GM12874 (cell line): Measurements from ENCODE around the gene SMIM38.

Experiments
- TF ChIP-seq, protein P1 (sequence below): IDR thresholded peaks from 2 replicates; pipeline ENCODE4 v1.5.1; 2011; ENCODE audit warnings: low read depth, mild to moderate bottlenecking, control low read depth, low read length, moderate library complexity; ENCODE audit not compliant: insufficient read depth

Gene SMIM38

GRCh38 chr11:69159150-69159852 lies 3.6 kb downstream of the SMIM38 start:
- TF ChIP-seq, protein P1, sequence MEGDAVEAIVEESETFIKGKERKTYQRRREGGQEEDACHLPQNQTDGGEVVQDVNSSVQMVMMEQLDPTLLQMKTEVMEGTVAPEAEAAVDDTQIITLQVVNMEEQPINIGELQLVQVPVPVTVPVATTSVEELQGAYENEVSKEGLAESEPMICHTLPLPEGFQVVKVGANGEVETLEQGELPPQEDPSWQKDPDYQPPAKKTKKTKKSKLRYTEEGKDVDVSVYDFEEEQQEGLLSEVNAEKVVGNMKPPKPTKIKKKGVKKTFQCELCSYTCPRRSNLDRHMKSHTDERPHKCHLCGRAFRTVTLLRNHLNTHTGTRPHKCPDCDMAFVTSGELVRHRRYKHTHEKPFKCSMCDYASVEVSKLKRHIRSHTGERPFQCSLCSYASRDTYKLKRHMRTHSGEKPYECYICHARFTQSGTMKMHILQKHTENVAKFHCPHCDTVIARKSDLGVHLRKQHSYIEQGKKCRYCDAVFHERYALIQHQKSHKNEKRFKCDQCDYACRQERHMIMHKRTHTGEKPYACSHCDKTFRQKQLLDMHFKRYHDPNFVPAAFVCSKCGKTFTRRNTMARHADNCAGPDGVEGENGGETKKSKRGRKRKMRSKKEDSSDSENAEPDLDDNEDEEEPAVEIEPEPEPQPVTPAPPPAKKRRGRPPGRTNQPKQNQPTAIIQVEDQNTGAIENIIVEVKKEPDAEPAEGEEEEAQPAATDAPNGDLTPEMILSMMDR, result no peak

- TF ChIP-seq, protein P1, result no peak
Observed at GRCh38 chr11:69160296-69161116, 4.8 kb downstream of the SMIM38 start.

GRCh38 chr11:69161117-69161407 lies 5.3 kb downstream of the SMIM38 start:
- TF ChIP-seq, protein P1, result no peak

- TF ChIP-seq, protein P1, result no peak
Observed at GRCh38 chr11:69162505-69162904, 6.8 kb downstream of the SMIM38 start.

DNA sequence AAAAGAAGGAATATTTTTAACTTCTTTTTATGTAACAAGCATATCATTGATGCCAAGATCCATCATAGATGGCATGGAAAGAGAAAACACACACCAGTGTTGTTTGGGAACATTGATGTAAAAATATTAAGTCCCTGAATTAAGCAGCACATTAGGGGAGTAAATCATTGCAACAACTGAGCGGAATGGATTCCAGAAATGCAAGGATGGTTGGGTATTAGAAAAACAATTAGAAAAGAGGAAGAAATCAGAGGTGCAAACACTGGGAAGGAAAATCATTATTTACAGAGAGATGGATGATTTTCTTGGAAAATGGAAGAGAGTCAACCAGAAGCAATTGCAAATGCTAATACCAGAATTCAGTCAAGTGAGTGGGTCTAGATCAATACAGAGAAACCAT lies 8.1 kb downstream of the SMIM38 start:
- TF ChIP-seq, protein P1, result no peak

GRCh38 chr11:69164824-69165223 lies 9.1 kb downstream of the SMIM38 start:
- TF ChIP-seq, protein P1, result no peak

- TF ChIP-seq, protein P1, result no peak
Observed at GRCh38 chr11:69165775-69166174, 10.0 kb downstream of the SMIM38 start.
